ENCODE measurements around the gene AGPAT2.

Gene AGPAT2

DNA sequence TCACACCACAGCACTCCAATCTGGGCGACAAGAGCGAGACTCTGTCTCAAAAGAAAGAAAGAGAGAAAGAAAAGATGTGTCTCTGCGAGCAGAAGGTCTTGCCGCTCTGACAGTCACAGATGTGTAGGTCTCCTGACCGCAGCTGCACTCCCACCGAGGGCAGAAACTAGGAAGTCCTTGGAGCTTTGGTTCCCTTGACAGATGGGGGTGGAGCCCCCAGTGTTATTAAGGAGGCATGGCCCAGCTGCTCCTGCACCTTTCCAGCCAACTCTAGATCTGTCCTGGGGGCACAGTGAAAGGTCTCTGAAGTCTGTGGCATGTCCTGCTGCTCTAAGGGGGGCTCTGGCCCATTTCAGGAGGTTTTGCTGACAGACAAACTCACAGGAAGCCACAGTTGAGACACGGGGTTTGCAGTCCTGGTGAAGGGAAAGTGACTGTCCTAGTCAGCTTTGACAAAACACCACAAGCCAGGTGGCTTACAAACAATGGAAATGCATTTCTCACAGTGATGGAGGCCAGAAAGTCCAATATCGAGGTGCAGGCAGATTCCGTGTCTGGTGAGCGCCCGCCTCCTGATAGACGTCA is 16.1 kb upstream of the AGPAT2 start:
- DNase-seq (ENCODE audit: insufficient read length, low spot score) (no peak), FAIRE-seq (no peak)

DNA sequence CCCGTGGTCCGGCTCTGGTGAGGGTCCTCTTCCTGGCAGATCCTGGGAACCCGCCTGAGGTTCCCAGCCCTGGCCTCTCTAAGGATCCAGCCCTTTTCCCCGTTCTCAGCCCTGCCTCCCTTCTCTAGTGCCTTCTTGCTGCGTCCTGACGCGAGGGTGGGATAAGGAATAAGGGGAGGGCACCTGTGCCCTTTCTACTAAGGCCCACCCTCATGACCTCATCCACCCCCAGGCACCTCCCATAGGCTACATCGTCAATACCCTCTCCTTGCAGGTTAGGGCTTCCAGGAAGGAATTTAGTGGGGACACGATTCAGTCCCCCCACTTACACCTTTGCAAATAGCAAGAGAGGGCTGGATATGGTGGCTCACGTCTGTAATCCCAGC is 14.4 kb upstream of the AGPAT2 start:
- FAIRE-seq (no peak), DNase-seq (ENCODE audit: insufficient read length, low spot score) (no peak)

DNA sequence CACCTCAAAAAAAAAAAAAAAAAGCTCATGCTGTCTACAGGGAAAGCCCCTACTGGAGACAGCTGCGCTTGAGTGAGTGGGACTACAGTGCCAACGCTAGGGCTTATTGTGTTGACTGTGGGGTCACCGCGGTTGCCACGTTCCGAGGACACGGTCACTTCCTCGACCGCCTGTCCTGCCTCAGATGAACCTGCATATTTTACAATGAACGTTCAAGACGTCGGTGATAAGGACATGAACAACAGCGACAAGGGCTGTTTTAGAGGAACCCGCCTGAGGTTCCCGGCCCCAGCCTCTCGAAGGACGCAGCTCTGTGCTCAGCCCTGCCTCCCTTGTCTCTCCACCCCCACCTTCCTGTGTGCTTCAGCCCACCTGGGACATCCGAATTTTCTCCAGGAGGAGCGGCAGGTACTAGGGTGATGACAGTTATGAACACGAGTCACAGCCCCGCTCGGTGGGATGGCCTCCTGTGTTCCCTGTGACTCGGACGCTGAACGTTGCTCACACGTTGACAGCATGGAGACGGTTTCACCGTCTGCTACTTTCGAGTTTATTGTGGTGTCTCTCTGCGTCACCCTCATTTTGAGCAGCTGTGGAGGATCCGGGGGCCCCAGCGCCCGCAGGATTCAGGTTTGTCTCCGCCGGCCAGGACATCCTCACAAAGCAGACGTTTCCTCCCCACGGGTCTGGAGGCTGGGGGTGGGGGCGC is 13.9 kb upstream of the AGPAT2 start:
- peak; percentile 68 for DNase-seq (ENCODE audit: insufficient read length, low spot score)
- FAIRE-seq = peak; percentile 80

DNA sequence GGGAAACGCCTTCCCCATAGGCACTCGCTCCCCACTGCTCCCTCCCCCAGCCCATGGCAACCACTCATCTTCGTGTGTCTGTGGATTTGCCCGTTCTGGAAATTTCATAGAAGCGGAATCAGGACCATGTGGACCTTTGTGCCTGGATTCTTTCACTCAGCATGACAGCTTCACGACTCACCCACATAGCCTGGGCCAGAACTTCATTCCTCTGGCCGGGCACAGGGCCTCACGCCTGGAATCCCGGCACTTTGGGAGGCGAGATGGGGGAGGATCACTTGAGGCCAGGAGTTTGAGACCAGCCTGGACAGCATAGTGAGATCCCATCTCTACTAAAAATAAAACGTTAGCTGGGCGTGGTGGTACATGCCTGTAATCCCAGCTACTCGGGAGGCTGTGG is 13.0 kb upstream of the AGPAT2 start:
- DNase-seq (ENCODE audit: insufficient read length, low spot score) = no peak
- no peak for FAIRE-seq

DNA sequence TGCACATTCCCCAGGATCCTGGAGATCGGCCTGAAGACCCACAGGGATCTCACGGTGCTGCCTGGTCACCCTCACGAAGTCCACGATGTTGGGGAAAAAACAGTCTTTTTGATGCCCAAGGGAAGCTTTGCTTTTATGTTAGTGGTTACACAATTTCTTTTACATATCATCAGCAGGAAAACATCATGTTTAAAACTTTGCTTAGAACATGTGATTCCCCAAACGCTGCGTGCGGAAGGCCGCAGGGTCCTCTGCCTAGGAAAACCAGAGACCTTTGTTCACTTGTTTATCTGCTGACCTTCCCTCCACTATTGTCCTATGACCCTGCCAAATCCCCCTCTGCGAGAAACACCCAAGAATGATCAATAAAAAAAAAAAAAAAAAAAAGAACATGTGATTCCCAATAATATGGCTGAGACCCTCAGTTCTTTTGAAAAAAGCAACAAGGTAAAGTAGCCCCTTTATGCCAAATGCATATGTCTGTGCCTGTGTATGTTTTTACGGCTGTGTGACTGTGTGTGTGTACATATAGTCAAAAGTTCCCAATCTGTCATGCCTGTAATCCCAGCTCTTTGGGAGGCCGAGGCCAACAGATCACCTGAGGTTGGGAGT is 11.5 kb upstream of the AGPAT2 start:
- DNase-seq (ENCODE audit: insufficient read length, low spot score) (no peak), FAIRE-seq (no peak)

DNA sequence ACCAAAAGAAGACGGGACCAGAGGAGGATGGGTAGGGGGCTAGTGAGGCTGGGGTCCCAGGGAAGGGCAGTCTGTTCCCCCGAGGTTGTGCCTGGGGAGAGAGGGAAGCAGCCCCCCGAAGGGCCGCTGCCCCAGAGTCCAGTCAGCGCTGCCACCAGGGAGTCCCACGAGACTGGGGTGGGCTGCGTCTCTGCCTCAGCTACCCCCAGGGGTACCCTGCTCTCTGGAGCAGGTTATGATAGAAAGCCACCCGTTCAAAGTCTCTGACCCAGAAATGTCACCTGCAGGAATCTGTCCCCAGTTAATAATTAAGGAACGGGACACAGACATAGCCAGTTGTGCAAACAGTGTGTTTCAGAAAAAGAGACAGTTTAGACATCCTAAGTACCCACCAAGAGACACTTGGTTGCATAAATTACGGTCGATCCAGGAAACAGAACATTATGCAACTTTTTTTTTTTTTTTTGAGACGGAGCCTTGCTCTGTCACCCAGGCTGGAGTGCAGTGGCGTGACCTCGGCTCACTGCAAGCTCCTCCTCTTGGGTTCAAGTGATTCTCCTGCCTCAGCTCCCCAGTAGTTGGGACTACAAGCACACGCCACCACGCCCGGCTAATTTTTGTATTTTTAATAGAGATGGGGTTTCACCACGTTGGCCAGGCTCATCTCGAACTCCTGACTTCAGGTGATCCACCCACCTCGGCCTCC is 10.7 kb upstream of the AGPAT2 start:
- DNase-seq (ENCODE audit: insufficient read length, low spot score) (no peak), FAIRE-seq (no peak)

DNA sequence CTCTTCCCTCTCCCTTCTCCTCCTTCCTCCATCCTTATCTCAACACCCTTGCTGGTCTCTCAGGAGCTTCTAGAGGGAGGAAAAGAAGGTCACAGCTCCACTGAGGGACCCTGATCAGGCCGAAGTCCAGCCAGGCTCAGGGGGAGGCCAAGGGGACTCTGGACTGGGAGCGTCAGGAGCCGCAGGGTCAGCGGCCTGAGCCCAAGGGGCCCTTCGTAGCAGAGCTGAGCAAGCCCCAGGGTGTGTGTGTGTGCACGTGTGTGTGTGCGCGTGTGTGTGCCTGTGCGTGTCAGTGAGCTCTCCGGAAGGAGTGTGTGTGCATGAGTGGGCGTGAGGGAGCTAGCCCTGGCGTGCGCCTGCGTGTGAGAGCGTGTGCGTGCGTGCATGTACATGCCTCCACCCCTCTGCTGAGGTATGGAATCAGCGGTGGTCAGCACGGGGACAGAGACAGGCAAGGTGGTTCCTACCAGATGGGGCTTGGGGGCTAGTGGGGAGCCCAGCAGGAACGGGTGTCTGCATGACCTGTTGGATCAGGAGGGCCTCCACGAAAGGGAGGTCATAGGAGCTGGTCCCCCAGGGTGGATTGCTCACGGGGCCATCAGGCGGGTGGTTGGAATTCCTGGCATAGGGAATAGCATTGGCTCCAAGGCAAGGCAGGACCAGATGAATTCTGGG is 10.0 kb upstream of the AGPAT2 start:
- no peak for FAIRE-seq
- DNase-seq (ENCODE audit: insufficient read length, low spot score) = no peak

DNA sequence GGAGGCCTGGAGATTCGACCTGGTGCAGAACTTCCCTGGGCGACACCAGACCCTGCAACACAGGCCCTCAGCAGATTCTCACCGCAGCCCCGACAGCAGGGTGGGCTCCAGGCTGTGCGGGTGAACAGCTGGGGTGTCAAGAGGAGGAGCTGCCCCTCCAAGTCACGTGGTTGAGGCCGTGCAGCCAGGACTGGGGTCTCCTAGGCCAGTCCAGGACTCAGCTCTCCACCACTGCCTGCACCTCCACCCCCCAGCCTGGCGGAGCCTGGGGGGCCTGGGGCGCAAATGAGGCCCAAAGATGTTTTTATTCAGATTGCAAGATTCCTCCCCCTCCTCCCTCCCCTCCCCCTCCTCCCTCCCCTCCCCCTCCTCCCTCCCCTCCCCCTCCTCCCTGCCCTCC is 9.2 kb upstream of the AGPAT2 start:
- DNase-seq (ENCODE audit: insufficient read length, low spot score) (no peak), FAIRE-seq (no peak)

DNA sequence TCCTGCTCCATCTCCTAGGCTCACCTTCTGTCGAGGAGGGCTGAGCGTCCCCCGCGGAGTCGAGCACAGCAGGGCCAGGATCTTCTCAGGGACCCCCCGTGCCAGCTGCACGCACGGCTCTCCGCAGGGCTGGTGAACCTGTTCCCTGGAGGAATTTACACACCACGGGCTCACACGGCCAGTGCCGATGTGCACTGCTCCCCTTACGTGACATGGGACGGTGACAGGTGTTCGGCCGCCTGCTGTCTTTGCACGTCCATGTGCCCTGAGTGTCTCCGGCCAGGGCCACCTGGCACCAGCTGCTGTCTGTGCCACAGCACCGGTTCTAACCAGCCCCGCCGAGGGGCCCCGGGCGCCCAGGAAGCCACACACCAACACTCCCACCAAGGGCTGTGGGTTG is 8.7 kb upstream of the AGPAT2 start:
- no peak for FAIRE-seq
- DNase-seq (ENCODE audit: insufficient read length, low spot score) = no peak

DNA sequence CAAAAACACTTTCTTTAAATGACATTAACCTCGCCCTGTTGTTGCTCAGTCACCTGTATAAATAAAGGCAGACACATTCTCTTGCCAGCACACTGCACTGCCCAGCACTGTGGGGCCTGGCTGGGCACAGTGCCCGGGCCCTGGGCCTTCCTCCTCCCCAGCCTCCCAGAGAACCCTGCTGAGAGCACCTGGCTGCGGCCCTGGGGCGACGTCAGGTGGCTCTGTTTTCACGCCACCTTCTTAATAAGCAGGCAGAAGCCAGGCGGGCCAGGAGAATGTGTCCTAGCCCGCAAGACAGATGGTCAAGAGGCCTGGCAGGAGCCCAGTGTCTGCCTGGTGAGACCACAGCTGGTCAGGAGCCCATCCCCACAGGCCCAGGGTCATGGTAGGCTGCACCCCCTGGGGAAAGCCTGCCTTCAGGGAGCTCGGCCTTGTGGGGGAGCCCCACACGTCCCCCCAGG is 8.2 kb upstream of the AGPAT2 start:
- FAIRE-seq = no peak

DNA sequence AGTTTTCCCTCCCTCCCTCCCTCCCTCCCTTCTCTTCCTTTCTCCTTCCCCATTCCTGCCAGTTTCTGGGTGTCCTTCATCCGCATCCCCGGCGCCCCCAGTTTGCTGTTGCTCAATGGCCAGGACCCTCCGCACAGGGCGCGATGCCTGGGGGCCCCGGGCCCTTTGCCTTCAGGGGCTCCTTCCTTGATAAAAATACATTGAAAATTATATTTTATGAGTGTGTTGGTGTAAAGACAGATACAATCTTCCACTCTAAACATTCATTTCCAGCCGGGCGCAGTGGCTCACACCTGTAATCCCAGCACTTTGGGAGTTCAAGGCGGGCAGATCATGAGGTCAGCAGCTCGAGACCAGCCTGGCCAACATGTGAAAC is 7.6 kb upstream of the AGPAT2 start:
- DNase-seq (ENCODE audit: insufficient read length, low spot score) (no peak), FAIRE-seq (no peak)

More for the DNA sequence above, 8.2 kb upstream of the AGPAT2 start:
- DNase-seq (ENCODE audit: insufficient read length, low spot score) = no peak

DNA sequence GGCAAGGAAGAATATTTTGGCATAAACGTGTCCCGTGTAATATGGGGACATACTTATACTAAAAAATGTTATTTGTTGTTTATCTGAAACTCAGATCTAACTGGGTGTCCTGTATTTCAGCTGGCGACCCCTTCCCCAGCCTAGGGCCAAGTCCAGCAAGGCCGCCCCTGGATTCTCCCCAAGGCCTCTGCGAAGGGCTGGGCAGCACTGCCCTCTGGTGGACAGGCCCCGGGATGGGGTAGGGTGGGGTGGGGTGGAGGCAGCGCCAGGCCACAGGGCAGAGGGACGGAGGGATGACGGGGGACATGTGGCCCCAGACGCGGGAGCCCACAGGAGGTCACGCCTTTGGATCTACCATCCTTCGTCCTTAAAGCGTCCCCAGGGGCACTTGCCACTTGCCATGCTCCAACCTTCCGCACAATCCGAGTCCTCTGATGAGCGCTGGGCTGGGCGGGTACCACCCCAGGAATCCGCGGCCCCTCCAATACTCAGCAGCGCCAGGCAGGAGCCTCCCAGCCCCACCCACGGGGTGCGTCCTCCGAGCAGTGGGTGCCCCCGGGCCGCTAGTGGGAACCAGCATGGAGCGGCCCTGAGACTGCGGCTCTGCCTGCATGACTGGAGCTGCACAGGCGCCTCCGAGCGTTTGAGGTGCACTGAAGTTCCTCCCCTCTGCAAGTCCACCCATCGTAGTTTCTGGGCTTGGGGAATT is 7.1 kb upstream of the AGPAT2 start:
- no peak for DNase-seq (ENCODE audit: insufficient read length, low spot score)
- no peak for FAIRE-seq

DNA sequence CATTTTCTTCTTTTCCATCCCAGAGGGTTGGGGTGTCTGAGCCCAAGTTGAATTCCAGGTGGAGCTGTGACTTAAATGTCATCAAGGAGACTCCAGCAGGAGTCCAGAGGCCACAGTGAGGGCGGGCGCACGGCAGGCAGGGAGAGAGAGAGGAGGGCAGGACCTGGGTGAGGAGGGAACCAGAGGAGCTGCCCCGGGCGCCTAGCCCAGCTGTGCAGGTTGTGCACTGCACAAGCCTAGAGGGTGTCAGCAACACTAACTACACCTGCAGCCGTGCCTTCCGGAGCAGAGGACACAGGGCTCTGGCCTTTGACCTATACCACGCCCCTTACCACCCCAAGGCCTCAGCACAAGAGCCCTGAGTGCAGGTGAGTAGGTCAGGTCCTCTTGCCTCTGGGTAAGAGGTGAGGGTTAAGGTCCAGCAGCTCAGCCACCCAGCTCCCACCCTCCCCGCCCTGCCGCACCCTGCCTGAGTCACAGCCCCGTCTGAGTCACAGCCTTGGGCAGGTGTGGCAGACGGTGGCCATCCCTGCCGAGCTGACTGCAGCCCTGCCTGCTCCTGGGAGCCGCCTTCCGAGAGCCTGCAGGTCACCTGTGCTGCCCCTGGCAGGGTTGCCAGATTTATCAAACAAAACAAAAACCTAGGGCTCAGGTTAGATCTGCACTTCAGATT is 6.4 kb upstream of the AGPAT2 start:
- no peak for FAIRE-seq

DNA sequence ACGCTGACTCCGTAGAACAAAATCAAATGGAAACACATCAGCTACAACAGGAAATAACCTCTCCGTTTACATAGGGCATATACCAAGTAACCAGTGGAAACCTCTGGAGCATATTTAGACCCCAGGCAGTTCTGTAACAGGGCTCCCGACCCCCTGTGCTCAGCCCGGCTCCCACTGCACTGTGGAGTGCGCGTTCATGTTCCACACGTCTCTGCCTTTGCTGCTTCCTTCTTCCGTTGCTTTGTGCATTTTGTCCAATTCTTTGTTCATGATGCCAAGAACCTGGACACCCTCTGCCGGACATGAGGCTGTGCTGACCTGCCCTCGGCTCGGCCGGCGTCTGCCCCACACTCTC is 5.9 kb upstream of the AGPAT2 start:
- DNase-seq (ENCODE audit: insufficient read length, low spot score) (no peak), FAIRE-seq (no peak)

More for the DNA sequence above, 6.4 kb upstream of the AGPAT2 start:
- DNase-seq (ENCODE audit: insufficient read length, low spot score) = no peak

DNA sequence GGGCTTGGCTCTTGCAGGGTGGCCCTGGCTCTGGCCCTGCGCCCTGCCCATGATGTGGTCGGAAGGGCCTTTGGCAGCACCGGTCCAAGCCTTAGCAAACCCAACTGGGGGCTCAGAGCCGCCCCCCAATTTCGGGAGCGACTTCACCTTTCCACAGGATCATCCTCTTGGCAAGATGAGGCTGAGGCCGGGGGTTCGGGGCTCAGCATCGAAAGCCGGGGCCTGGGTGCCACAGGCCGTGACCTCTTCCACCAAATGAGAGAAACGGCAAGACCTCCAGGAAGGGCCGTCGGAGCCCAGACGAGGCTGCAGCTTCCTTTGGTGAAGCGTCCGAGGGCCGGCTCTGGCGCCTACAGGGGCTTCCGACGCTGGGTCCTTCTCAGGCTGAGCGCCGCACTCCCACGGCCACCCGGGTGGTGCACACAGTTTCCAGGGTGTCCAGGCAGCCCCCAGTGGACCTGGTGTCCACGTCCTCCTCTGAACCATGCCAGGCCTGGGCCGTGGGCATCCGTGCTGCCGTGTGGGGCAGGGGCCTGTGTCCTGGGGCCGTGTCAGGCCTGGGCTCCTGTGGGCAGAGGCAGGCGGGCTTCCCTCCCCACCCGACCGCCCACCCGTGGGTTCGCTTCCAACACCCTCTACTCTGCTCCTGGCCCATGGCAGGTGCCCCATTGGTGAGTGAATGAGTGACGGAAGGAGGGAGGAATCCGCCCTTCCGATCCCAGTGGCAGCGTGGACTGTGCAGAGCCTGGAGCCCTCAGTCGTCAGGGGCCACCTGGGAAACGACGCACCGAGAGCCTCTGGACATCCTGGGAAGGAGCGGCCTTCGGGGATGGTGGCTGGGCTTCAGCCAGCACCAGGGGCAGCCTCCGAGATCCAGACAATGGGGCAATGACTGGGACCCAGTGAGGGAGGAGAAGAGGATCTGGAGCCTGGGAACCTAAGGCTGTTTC is 5.2 kb upstream of the AGPAT2 start:
- DNase-seq (ENCODE audit: insufficient read length, low spot score) = no peak
- FAIRE-seq = no peak

DNA sequence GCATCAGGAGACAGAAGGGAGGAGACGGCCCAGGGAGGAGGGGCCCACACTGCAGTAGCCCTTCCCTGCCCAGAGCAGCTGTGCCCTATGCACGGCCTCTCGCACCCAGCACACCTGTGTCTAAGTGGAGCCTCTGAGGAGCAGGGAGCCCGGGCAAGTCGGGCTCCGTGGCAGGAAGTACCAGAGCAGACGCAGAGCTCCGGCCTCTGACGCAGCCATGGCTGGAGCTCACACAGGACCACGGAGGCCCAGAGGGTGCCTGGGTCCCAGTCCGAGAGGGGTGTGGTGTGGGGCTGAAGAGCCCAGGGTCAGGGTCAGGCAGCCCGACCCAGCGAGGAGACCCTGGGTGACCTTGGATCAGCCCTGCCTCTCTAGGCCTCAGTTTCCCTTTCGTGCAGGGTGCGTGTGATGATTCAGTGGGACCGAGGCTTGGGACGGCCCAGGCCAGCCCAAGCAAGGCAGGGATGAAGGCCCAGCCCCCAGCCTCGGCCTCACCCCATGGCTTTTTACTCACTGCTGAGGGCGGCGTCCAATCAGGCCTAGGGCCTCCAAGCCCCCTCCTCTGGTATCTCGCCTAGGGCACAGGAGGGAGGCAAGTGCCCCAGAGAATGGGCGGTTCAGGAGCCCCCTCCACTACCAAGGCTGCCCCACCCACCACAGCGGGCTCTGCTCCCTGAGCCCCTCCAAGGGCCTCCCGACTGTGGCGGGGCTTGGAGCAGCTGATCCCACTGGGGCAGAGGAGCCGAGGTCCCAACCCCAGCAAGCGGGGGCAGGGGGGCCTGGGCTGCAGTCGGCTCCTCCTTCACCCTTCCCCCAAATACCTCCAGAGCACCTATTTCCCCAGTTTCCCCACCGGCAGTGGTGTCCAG is 4.3 kb upstream of the AGPAT2 start:
- FAIRE-seq (no peak), DNase-seq (ENCODE audit: insufficient read length, low spot score) (no peak)

DNA sequence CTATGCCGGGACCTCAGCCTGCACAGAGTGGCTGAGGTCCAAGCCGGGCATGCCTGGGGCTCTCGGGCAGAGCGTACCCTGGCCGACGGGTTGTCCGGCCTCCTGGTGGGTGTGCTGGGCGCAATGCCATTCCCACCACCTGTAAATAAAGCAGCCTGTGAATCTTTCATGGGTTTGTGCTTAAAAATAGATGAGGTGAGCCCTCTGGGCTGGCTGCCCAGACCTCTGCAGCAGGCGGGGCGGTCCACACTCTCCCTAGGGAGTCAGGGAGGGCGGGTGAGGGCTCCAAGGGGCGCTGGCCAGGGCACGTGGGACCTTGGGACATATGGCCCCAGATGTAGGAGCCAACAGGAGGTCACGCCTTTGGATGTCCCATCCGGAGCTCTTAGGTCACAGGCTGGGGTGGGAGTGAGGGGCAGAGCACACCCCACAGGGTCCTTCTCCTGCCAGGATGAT is 3.6 kb upstream of the AGPAT2 start:
- no peak for FAIRE-seq

More for the DNA sequence above, 3.6 kb upstream of the AGPAT2 start:
- no peak for DNase-seq (ENCODE audit: insufficient read length, low spot score)
